Heart right ventricle (tissue), 16 donors: ENCODE measurements around the gene ARMH3. TPM values are rescaled to one million over a fixed set of nuclear protein-coding genes. Genes with fewer than 3 reads are reported as not detected.

Experiments
- ATAC-seq, 8 donors: fragments of 200-7000 bp; cut with Tn5 transposase; one replicate each; pipeline ENCODE4 v1.9.1; 2020; ENCODE audit warnings: mild to moderate bottlenecking in 8 of 8, moderate library complexity in 8 of 8, moderate number of reproducible peaks in 1 of 8
- DNase-seq, 2 donors: peaks; one replicate each; pipeline ENCODE4 v3.0.0-alpha.2; 2020
- H3K27ac ChIP-seq, 10 donors: fragments of 200-600 bp; sonication (generic) in 2 of 10; one replicate each; pipeline versions ENCODE4 v1.5.0 to v1.8.0; 2020 to 2022; ENCODE audit warnings: mild to moderate bottlenecking in 3 of 10
- H3K27me3 ChIP-seq, 7 donors: fragments of 200-600 bp; one replicate each; pipeline ENCODE4 v1.8.0; 2021 to 2022; ENCODE audit warnings: mild to moderate bottlenecking in 2 of 7
- H3K36me3 ChIP-seq, 9 donors: fragments of 200-600 bp; sonication (generic) in 1 of 9; one replicate each; pipeline versions ENCODE4 v1.5.0 to v1.8.0; 2020 to 2022; ENCODE audit warnings: mild to moderate bottlenecking in 2 of 9
- H3K4me1 ChIP-seq, 9 donors: fragments of 200-600 bp; sonication (generic) in 1 of 9; one replicate each; pipeline versions ENCODE4 v1.5.0 to v1.8.0; 2020 to 2022; ENCODE audit warnings: mild to moderate bottlenecking in 4 of 9
- H3K4me3 ChIP-seq, 10 donors: fragments of 200-600 bp; sonication (generic) in 2 of 10; one replicate each; pipeline versions ENCODE4 v1.5.0 to v1.8.0; 2020 to 2022; ENCODE audit warnings: mild to moderate bottlenecking in 7 of 10, moderate library complexity in 2 of 10
- H3K9me3 ChIP-seq, 11 donors: fragments of 200-600 bp in 10 of 11; sonication (generic) in 2 of 11; one replicate each; pipeline versions ENCODE4 v1.5.0 to v1.8.0; 2013 to 2022; ENCODE audit warnings: mild to moderate bottlenecking in 2 of 11, control low read depth in 1 of 11, moderate library complexity in 1 of 11
- WGBS, 2 donors: extraction: QIAGEN DNeasy Blood & Tissue Kit; methylation state at CpG; one replicate each; pipeline ENCODE4 v1.1.7; 2013; ENCODE audit warnings: inconsistent platforms in 1 of 2; 5-methylcytosine and 5-hydroxymethylcytosine counted together
- intact Hi-C, 10 donors: fragments of 100-400 bp; cut with DNase I; formaldehyde crosslinking; loops; one replicate each; pipeline versions ENCODE4 v1.11.1 to v1.14.2; 2022
- polyA plus RNA-seq, 2 donors: library from polyadenylated mRNA; stranded (reverse); fragments of 200-250 nt; gene quantifications; one replicate each; pipeline ENCODE4 v1.2.3, GENCODE V29; 2013
- total RNA-seq, 10 donors: library from RNA; stranded (reverse); fragmentation: NEBNext Ultra II Directional in 3 of 10; extraction: Animal tissue kit (Norgen Biotek cat#: 25700) in 3 of 10; gene quantifications; one replicate each; pipeline versions ENCODE4 v1.2.1 to v1.2.4, GENCODE V29; 2021 to 2023
- TF ChIP-seq, protein P1 (sequence below), 9 donors: fragments of 200-600 bp; sonication (generic) in 2 of 9; IDR thresholded peaks; one replicate each; pipeline versions ENCODE4 v1.5.0 to v1.8.0; 2021 to 2022; ENCODE audit warnings: antibody characterized with exemption in 9 of 9, mild to moderate bottlenecking in 5 of 9, moderate library complexity in 1 of 9
- donor health status: Arrhythmogenic right ventricular cardiomyopathy.
- donor health status: ischemic (EF 13 %, LVEDD 7.1; RV severe dilation, severe dysfunction).
- donor health status: healthy with polysubstance abuse.
- donor health status: DM: no; HTN: yes; CAD: no.
- donor health status: DM: no; HTN: no; CAD: no.
- donor health status: ischemic (EF 25% LVEDD 6.9; RV normal size, moderate dysfunction).
- donor health status: ischemic (EF 25% LVEDD 5.7; RV mildly dilated, moderate dysfunction).
- donor health status: healthy.
- donor health status: DM: yes; HTN: yes; CAD: no.
- donor health status: Ischemic cardiomyopathy.
- donor health status: ischemic (EF 35%, LVEDD 5.7; RV mildly dilated, moderate dysfunction).
- donor health status: nonischemic (EF 11% LVEDD 7.7; RV severe dilation, severe dysfunction).
- donor health status: DM: yes; HTN: yes; CAD: no.
- donor health status: PGD.
- donor health status: ischemic (EF 29% LVEDD 5.4; RV normal size, mild dysfunction).
- donor health status: nonischemic (EF 23%, LVEDD 6.1; RV moderate dilation, normal function).

The ARMH3 gene
- total and polyA plus RNA-seq, 12 donors: 24.1 to 96.8 (median 54.1) TPM

DNA sequence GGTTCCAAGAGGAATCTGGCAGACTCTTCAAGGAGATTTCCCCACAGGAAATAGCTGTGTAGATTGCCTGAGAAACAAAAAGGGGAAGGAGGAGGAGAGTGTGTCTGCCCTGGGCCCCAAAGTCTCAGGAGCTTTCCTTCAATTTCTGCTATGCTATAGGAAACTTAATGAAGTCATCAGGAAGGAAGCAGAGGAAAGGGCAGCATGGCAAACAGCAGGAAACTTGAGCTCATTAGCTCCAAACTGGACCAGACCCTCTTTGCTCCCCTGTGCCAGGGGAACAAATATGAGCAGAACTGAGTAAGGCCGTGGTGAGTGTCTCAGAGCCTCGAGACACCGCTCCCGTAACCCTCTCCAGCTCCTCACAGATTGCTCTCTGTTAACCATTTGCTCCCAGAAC, 207.6 kb downstream of the ARMH3 start:
- TF ChIP-seq, protein P1, sequence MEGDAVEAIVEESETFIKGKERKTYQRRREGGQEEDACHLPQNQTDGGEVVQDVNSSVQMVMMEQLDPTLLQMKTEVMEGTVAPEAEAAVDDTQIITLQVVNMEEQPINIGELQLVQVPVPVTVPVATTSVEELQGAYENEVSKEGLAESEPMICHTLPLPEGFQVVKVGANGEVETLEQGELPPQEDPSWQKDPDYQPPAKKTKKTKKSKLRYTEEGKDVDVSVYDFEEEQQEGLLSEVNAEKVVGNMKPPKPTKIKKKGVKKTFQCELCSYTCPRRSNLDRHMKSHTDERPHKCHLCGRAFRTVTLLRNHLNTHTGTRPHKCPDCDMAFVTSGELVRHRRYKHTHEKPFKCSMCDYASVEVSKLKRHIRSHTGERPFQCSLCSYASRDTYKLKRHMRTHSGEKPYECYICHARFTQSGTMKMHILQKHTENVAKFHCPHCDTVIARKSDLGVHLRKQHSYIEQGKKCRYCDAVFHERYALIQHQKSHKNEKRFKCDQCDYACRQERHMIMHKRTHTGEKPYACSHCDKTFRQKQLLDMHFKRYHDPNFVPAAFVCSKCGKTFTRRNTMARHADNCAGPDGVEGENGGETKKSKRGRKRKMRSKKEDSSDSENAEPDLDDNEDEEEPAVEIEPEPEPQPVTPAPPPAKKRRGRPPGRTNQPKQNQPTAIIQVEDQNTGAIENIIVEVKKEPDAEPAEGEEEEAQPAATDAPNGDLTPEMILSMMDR (IDR thresholded peaks at IDR 0.05): no peak
- Histone ChIP-seq H3K36me3 (peaks cover 0 to 49% (median 16%) of the 10 kb centered on the region in 9 donors), H3K27ac (peak overlapping the region in 2 of 10 donors; percentile 36 to 80), H3K4me1 (peaks cover 3 to 69% (median 51%) of the 10 kb centered on the region in 9 donors), H3K27me3 (no peaks in the 10 kb centered on the region), H3K9me3 (no peaks in the 10 kb centered on the region), H3K4me3 (no peak overlapping the region)
- no peak for DNase-seq
- intact Hi-C loops: loop anchor here in 2 of 10 donors (10.0 kb wide), 2 partner anchors 166 to 226 kb away; no protein-coding TSS in a partner anchor
- WGBS, 2 donors: 51 to 53% methylated on average over 4 of the region's 4 CpGs
- peak in 2 of 8 donors; percentile 6 to 30 for ATAC-seq

GRCh38 chr10:101845893-101846292, 210.1 kb downstream of the ARMH3 start:
- no peak for DNase-seq

GRCh38 chr10:101843032-101844021, 212.6 kb downstream of the ARMH3 start, which contains the start of gene KCNIP2:
TSS of gene KCNIP2 (minus strand) at chr10:101843800. CDS start at chr10:101843568, 232 bp downstream.
- TF ChIP-seq, protein P1 (IDR thresholded peaks at IDR 0.05): peak; percentile 24 to 76 (median 52)
- WGBS, 2 donors: 19 to 29% methylated on average over 59 of the region's 60 CpGs
- peak in 6 of 8 donors; percentile 24 to 64 (median 42) for ATAC-seq
- Histone ChIP-seq H3K27me3 (no peaks in the 10 kb centered on the region), H3K36me3 (peaks cover 0 to 36% (median 7%) of the 10 kb centered on the region in 9 donors), H3K4me1 (peaks cover 10 to 71% (median 41%) of the 10 kb centered on the region in 9 donors), H3K4me3 (peak within 1 kb of the TSS; percentile 32 to 58 (median 44)), H3K27ac (peak within 1 kb of the TSS in 6 of 10 donors; percentile 19 to 84 (median 64)), H3K9me3 (no peaks in the 10 kb centered on the region)
- intact Hi-C loops: loop anchor here in 7 of 10 donors (5.0 to 10.0 kb wide), 7 partner anchors 44 to 234 kb away; partner anchors contain the start of gene HPS6 (in 1 of the 7)
- DNase-seq: peak; percentile 48 to 67

More at GRCh38 chr10:101845893-101846292, 210.1 kb downstream of the ARMH3 start:
- Histone ChIP-seq H3K4me1 (peaks cover 0 to 71% (median 47%) of the 10 kb centered on the region in 9 donors), H3K36me3 (peaks cover 0 to 49% (median 16%) of the 10 kb centered on the region in 9 donors), H3K4me3 (no peak overlapping the region), H3K9me3 (no peaks in the 10 kb centered on the region), H3K27ac (no peak overlapping the region), H3K27me3 (no peaks in the 10 kb centered on the region)
- TF ChIP-seq, protein P1 (IDR thresholded peaks at IDR 0.05): no peak
- intact Hi-C loops: loop anchor here in 2 of 10 donors (10.0 kb wide), 2 partner anchors 169 to 229 kb away; no protein-coding TSS in a partner anchor
- WGBS, 2 donors: 82 to 91% methylated on average over 3 of the region's 3 CpGs
- no peak for ATAC-seq

- DNase-seq (no peak), ATAC-seq (no peak)
- Histone ChIP-seq H3K4me1 (peaks cover 10 to 75% (median 39%) of the 10 kb centered on the region in 9 donors), H3K27me3 (no peaks in the 10 kb centered on the region), H3K4me3 (peak overlapping the region in 4 of 10 donors; percentile 35 to 58 (median 46)), H3K36me3 (peaks cover 0 to 21% (median 5%) of the 10 kb centered on the region in 9 donors), H3K9me3 (no peaks in the 10 kb centered on the region), H3K27ac (no peak overlapping the region)
- intact Hi-C loops: loop anchor here in 9 of 10 donors (2.0 to 10.0 kb wide), 9 partner anchors 45 to 235 kb away; partner anchors contain the start of gene HPS6 (in 1 of the 9)
- TF ChIP-seq, protein P1 (IDR thresholded peaks at IDR 0.05): no peak
Measured at GRCh38 chr10:101841826-101842225, 214.1 kb downstream of the ARMH3 start.
